Measurements from ENCODE around the gene GALK2. TPM values are rescaled to one million over a fixed set of nuclear protein-coding genes. Genes with fewer than 3 reads are reported as not detected.

GALK2 gene
- 10.0 TPM for total RNA-seq

- peaks cover 0 to 7% of the 10 kb centered on the region in 2 donors for H3K4me1 ChIP-seq
- H3K27me3 ChIP-seq: no peaks in the 10 kb centered on the region
- no peak for TF ChIP-seq CTCF (IDR thresholded peaks at IDR 0.05)
- H3K4me3 ChIP-seq: peak within 1 kb of the TSS; percentile 77 to 92
- no peaks in the 10 kb centered on the region for H3K36me3 ChIP-seq
- no peaks in the 10 kb centered on the region for H3K9me3 ChIP-seq
- peak; percentile 57 to 90 for DNase-seq (ENCODE audit: low spot score in 2 of 2)
- intact Hi-C loops (cut with DNase I): no loop called here
- H3K27ac ChIP-seq: peak within 1 kb of the TSS; percentile 74 to 85
Observed at GRCh38 chr15:49169880-49170597, at the start of gene GALK2. Gene GALK2 (plus strand): TSS chr15:49170247. CDS start chr15:49170323, 76 bp downstream.

DNA sequence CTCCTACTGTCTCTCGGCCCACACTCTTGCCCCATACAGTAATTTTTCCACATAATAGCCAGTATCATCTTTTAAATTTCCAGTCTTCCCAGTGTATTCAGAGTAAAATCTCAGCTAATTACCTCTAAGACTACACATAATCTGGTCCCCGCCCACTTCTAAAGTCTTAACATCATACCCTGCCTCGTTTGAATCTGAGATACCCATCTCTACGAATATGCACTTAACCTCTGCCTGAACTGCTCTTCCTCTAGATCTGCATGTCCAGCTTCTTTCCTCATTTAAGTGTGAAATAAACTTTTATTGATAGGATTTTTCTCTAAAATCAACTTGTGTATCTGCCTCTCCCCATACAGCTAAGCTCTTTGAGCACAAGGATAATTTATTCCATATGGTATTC, 49.2 kb upstream of the GALK2 start:
- H3K27ac ChIP-seq: no peak overlapping the region
- H3K4me1 ChIP-seq: no peaks in the 10 kb centered on the region
- H3K4me3 ChIP-seq: no peak overlapping the region
- TF ChIP-seq CTCF (IDR thresholded peaks at IDR 0.05): no peak
- H3K27me3 ChIP-seq: no peaks in the 10 kb centered on the region
- no peak for DNase-seq (ENCODE audit: low spot score in 2 of 2)
- H3K36me3 ChIP-seq: peaks cover 0 to 7% of the 10 kb centered on the region in 2 donors
- intact Hi-C loops (cut with DNase I): no loop called here
- H3K9me3 ChIP-seq: no peaks in the 10 kb centered on the region

DNA sequence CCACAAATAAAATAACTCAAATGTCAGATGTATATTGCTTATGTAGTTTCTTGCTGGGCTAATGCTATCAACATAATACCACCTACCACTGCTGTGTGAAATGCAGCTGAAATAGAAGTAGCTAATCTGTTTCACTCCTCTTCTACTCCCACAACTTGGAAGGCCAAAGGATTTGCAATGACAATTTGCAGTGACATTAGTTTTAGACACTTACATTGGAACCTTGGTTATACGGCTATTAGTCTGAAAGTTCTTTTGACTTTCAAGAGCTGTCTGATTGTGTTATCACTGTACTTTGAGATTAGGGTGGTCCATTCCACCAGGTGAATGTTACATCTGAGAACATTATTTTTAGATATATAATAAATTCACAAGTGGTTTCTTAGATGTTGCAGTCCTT, 48.1 kb upstream of the GALK2 start:
- H3K4me1 ChIP-seq: no peaks in the 10 kb centered on the region
- no peak overlapping the region for H3K4me3 ChIP-seq
- H3K36me3 ChIP-seq: peaks cover 1 to 13% of the 10 kb centered on the region in 2 donors
- no peak for DNase-seq (ENCODE audit: low spot score in 2 of 2)
- H3K27ac ChIP-seq: no peak overlapping the region
- TF ChIP-seq CTCF (IDR thresholded peaks at IDR 0.05): no peak
- no peaks in the 10 kb centered on the region for H3K9me3 ChIP-seq
- intact Hi-C loops (cut with DNase I): no loop called here
- no peaks in the 10 kb centered on the region for H3K27me3 ChIP-seq

GRCh38 chr15:49122541-49123062, 47.4 kb upstream of the GALK2 start:
- Histone ChIP-seq H3K4me3 (no peak overlapping the region), H3K36me3 (peaks cover 8 to 20% of the 10 kb centered on the region in 2 donors), H3K9me3 (no peaks in the 10 kb centered on the region), H3K4me1 (no peaks in the 10 kb centered on the region), H3K27ac (no peak overlapping the region), H3K27me3 (no peaks in the 10 kb centered on the region)
- TF ChIP-seq CTCF (IDR thresholded peaks at IDR 0.05): no peak
- no peak for DNase-seq (ENCODE audit: low spot score in 2 of 2)
- intact Hi-C loops (cut with DNase I): no loop called here

DNA sequence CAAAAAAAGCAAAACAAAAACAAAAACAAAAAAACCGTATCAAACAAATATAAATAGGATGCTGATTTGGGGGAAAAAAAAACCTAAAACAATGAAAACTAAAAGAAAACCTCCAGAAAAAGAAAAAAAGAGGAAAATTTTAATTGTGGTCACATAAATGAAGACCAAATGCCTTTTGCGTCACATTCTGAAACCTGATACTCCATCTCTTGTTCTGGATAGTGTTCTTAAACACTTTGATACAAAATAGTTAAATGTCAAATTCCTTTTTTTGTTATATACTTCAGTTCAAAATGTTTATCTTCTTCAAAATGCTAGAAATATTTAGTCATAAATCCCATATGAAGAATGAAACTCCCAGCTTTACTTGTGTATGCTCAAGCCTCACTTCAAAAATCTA, 45.7 kb upstream of the GALK2 start:
- Histone ChIP-seq H3K4me3 (no peak overlapping the region), H3K27ac (no peak overlapping the region), H3K27me3 (no peaks in the 10 kb centered on the region), H3K9me3 (no peaks in the 10 kb centered on the region), H3K4me1 (no peaks in the 10 kb centered on the region), H3K36me3 (peaks cover 19 to 37% of the 10 kb centered on the region in 2 donors)
- intact Hi-C loops (cut with DNase I): no loop called here
- TF ChIP-seq CTCF (IDR thresholded peaks at IDR 0.05): no peak
- DNase-seq (ENCODE audit: low spot score in 2 of 2): no peak
